Subcutaneous adipose tissue (tissue), 4 donors: Measurements from ENCODE around the gene ANKRD31. TPM values are rescaled to one million over a fixed set of nuclear protein-coding genes. Genes with fewer than 3 reads are reported as not detected.

ENCODE experiments used
- total RNA-seq, 4 donors: library from RNA; depleted of rRNA; stranded (reverse); fragments of >200 nt; gene quantifications; one replicate each; pipeline ENCODE4 v1.1.0, GENCODE V29; 2016
- TF ChIP-seq, protein P1 (sequence below): fragments of 450-650 bp; IDR thresholded peaks from one replicate; pipeline ENCODE4 v1.5.1; 2016; ENCODE audit warnings: low read depth, mild to moderate bottlenecking, control low read depth, antibody characterized with exemption, moderate library complexity

ANKRD31 gene
- total RNA-seq, 4 donors from 2014 or later: 0.17 to 0.49 (median 0.30) TPM

GRCh38 chr5:75275756-75276155, 39.1 kb upstream of the ANKRD31 start:
- TF ChIP-seq, protein P1, sequence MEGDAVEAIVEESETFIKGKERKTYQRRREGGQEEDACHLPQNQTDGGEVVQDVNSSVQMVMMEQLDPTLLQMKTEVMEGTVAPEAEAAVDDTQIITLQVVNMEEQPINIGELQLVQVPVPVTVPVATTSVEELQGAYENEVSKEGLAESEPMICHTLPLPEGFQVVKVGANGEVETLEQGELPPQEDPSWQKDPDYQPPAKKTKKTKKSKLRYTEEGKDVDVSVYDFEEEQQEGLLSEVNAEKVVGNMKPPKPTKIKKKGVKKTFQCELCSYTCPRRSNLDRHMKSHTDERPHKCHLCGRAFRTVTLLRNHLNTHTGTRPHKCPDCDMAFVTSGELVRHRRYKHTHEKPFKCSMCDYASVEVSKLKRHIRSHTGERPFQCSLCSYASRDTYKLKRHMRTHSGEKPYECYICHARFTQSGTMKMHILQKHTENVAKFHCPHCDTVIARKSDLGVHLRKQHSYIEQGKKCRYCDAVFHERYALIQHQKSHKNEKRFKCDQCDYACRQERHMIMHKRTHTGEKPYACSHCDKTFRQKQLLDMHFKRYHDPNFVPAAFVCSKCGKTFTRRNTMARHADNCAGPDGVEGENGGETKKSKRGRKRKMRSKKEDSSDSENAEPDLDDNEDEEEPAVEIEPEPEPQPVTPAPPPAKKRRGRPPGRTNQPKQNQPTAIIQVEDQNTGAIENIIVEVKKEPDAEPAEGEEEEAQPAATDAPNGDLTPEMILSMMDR: no peak

DNA sequence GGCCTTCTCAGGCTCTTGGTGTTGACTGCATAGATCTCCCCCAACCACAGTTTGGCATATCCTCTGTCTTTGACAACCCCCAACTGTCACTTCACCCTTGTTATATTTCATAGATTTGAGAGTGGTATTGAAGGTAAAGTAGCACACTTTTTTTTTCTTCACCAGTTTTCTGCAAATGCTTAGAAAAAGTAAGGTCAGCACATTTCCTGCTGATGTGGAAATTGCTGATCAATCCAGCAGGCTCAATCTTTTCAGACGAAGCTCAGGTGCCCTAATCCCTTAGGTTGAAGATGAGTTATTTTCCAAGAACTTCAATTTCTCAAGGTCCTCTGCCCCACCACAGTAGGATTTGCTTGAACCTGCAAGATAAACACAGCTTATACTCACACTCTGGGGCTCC, 38.5 kb upstream of the ANKRD31 start:
- TF ChIP-seq, protein P1: no peak

GRCh38 chr5:75274486-75274885, 37.8 kb upstream of the ANKRD31 start:
- TF ChIP-seq, protein P1: no peak

DNA sequence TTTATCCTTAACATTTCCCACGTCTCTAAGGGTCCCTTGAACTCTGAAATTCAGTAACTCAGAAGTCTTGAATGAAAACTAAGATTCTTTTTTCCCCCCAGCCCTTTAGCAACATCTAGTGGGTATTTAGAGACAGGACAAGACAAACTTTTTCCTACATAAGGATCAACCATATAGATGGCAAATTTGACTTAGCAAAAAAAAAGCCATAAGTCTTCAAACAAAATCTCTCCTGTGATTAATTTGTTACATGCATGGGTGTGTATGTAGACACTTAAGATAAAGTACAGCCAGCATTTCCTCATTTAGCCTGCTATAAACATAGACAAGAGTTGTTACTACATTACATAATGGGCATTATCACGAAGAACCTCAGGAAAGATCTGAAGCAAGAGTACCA, 29.1 kb upstream of the ANKRD31 start:
- TF ChIP-seq, protein P1: no peak

DNA sequence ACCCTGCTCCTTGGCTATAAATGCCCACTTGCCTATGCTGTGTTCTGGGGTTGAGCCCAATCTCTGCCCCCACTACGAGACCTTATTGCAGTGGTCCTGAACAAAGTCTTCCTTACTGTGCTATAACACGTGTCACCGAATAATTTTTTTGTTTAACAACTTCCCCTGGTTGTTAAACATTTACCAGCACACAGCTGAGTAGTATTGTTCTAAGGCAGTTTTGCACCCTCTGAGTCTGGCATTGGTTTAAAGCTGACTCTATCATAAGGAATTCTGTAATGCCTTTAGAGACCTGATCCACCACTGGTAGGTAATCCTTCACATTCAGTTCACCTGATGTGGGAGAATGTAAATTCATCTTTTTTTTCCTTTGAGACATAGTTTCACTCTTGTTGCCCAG, 25.6 kb upstream of the ANKRD31 start:
- TF ChIP-seq, protein P1: no peak

GRCh38 chr5:75260708-75261107, 24.0 kb upstream of the ANKRD31 start:
- TF ChIP-seq, protein P1: no peak

DNA sequence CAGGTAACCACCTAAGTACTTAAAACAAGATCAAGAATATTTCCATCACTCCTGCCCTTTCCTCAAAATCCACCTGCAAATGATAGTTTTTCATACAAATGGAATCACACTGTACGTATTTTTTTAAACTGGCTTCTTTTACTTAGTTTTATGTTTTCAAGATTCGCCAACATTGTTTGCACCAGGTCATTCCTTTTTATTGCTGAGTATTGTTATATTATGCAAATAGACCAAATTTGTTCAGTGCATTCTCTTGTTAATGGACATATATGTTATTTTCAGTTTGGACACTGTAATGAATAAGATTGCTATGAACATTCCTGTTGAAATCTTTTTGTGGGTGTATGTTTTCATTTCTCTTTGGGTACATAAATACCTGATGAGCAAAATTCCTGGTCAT, 8.3 kb upstream of the ANKRD31 start:
- TF ChIP-seq, protein P1: no peak
